Measurements from ENCODE around the gene HNRNPA3. TPM values are rescaled to one million over a fixed set of nuclear protein-coding genes. Genes with fewer than 3 reads are reported as not detected.
A peak's percentile ranks its signal among the peaks of the same experiment; 100 is the strongest.

The HNRNPA3 gene
- total and polyA plus RNA-seq, 10 of the 15 experiments (the other 5 are each of a cell fraction or from before 2014, with no cell fraction given): 40.4 to 343 (median 206) TPM

DNA sequence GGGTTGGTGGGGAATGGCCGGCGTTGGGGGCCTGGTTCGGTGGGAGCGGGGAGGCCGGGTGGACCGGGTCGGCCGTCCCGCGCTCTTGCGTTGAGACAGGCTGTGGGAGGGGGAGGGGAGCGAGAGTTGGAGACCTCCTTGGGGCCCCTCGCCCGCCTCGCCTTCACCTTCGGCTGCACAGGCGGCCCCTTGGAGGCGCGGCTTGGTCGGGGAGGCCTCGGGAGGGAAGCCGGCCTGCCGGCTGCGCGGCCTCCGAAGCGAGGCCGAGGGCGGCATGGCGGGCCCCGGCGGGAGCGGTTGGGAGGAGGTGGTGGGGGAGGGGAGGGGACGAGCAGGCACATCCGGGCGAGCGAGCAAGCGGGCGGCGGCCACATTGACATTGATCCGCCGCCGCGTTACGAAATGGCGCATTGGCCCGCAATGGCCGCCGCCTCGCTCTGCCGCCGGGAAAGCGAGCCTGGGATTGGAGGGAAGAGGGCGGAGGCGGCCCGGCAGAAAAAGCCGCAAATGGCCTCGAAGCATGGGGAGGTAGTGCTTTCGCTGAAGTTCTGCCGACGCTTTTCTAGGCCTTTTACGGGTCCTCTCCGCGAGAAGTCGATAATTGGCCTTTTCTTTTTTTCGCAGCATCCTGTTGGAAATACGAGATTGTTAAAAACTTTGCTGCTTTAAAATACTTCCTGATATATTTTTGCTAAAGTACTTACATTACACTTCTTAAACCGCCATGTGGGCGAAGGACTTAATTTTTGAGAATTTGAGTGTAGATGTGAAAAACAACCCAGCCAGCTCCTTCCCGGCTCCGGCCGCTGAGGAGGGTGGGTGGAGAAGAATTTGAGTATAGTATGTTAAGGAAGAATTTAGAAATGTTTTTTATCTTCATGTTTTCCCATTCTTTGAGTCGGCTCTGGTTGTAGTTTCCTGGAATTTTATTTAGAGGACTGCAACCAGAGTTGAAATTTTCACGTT lies 580 bp downstream of the HNRNPA3 start (continued):
- TF ChIP-seq CHD1 (IDR thresholded peaks at IDR 0.05; ENCODE audit: low read depth, low read length) (peak; percentile 82; the same call in 1 of the 2 replicates), RELA (IDR thresholded peaks at IDR 0.05; ENCODE audit: borderline replicate concordance, partially characterized antibody) (no peak), NFYB (IDR thresholded peaks at IDR 0.05; ENCODE audit: insufficient read depth, low read depth, low read length) (0 out of 2 replicates have a peak, but pooled peaks have one; percentile 15), ESRRA (IDR thresholded peaks at IDR 0.05; ENCODE audit: low read length) (no peak), NFYA (IDR thresholded peaks at IDR 0.05; ENCODE audit: borderline replicate concordance, low read depth, low read length) (no peak), CREB1 (IDR thresholded peaks at IDR 0.05; ENCODE audit: low read depth) (peak; percentile 70; the same call in 1 of the 2 replicates), JUNB (IDR thresholded peaks at IDR 0.05) (no peak), CHD4 (IDR thresholded peaks at IDR 0.05) (no peak), ZNF622 (IDR thresholded peaks at IDR 0.05) (no peak), WRNIP1 (IDR thresholded peaks at IDR 0.05; ENCODE audit: borderline replicate concordance, low read depth, low read length) (no peak), CEBPB (IDR thresholded peaks at IDR 0.05; ENCODE audit: borderline replicate concordance in 1 of 2, low read depth in 2 of 2, low read length in 2 of 2) (no peak)
- TF ChIP-seq, protein P1, sequence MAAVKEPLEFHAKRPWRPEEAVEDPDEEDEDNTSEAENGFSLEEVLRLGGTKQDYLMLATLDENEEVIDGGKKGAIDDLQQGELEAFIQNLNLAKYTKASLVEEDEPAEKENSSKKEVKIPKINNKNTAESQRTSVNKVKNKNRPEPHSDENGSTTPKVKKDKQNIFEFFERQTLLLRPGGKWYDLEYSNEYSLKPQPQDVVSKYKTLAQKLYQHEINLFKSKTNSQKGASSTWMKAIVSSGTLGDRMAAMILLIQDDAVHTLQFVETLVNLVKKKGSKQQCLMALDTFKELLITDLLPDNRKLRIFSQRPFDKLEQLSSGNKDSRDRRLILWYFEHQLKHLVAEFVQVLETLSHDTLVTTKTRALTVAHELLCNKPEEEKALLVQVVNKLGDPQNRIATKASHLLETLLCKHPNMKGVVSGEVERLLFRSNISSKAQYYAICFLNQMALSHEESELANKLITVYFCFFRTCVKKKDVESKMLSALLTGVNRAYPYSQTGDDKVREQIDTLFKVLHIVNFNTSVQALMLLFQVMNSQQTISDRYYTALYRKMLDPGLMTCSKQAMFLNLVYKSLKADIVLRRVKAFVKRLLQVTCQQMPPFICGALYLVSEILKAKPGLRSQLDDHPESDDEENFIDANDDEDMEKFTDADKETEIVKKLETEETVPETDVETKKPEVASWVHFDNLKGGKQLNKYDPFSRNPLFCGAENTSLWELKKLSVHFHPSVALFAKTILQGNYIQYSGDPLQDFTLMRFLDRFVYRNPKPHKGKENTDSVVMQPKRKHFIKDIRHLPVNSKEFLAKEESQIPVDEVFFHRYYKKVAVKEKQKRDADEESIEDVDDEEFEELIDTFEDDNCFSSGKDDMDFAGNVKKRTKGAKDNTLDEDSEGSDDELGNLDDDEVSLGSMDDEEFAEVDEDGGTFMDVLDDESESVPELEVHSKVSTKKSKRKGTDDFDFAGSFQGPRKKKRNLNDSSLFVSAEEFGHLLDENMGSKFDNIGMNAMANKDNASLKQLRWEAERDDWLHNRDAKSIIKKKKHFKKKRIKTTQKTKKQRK (IDR thresholded peaks at IDR 0.05; ENCODE audit: low read depth, low read length): no peak
- TF ChIP-seq, protein P2, sequence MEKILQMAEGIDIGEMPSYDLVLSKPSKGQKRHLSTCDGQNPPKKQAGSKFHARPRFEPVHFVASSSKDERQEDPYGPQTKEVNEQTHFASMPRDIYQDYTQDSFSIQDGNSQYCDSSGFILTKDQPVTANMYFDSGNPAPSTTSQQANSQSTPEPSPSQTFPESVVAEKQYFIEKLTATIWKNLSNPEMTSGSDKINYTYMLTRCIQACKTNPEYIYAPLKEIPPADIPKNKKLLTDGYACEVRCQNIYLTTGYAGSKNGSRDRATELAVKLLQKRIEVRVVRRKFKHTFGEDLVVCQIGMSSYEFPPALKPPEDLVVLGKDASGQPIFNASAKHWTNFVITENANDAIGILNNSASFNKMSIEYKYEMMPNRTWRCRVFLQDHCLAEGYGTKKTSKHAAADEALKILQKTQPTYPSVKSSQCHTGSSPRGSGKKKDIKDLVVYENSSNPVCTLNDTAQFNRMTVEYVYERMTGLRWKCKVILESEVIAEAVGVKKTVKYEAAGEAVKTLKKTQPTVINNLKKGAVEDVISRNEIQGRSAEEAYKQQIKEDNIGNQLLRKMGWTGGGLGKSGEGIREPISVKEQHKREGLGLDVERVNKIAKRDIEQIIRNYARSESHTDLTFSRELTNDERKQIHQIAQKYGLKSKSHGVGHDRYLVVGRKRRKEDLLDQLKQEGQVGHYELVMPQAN (conservative IDR thresholded peaks at IDR 0.05): peak; percentile 74; the same call in 1 of the 2 replicates
- TF ChIP-seq, protein P3, sequence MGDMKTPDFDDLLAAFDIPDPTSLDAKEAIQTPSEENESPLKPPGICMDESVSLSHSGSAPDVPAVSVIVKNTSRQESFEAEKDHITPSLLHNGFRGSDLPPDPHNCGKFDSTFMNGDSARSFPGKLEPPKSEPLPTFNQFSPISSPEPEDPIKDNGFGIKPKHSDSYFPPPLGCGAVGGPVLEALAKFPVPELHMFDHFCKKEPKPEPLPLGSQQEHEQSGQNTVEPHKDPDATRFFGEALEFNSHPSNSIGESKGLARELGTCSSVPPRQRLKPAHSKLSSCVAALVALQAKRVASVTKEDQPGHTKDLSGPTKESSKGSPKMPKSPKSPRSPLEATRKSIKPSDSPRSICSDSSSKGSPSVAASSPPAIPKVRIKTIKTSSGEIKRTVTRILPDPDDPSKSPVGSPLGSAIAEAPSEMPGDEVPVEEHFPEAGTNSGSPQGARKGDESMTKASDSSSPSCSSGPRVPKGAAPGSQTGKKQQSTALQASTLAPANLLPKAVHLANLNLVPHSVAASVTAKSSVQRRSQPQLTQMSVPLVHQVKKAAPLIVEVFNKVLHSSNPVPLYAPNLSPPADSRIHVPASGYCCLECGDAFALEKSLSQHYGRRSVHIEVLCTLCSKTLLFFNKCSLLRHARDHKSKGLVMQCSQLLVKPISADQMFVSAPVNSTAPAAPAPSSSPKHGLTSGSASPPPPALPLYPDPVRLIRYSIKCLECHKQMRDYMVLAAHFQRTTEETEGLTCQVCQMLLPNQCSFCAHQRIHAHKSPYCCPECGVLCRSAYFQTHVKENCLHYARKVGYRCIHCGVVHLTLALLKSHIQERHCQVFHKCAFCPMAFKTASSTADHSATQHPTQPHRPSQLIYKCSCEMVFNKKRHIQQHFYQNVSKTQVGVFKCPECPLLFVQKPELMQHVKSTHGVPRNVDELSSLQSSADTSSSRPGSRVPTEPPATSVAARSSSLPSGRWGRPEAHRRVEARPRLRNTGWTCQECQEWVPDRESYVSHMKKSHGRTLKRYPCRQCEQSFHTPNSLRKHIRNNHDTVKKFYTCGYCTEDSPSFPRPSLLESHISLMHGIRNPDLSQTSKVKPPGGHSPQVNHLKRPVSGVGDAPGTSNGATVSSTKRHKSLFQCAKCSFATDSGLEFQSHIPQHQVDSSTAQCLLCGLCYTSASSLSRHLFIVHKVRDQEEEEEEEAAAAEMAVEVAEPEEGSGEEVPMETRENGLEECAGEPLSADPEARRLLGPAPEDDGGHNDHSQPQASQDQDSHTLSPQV (IDR thresholded peaks at IDR 0.05): peak; percentile 49; the same call in 1 of the 2 replicates
- TF ChIP-seq, protein P4, sequence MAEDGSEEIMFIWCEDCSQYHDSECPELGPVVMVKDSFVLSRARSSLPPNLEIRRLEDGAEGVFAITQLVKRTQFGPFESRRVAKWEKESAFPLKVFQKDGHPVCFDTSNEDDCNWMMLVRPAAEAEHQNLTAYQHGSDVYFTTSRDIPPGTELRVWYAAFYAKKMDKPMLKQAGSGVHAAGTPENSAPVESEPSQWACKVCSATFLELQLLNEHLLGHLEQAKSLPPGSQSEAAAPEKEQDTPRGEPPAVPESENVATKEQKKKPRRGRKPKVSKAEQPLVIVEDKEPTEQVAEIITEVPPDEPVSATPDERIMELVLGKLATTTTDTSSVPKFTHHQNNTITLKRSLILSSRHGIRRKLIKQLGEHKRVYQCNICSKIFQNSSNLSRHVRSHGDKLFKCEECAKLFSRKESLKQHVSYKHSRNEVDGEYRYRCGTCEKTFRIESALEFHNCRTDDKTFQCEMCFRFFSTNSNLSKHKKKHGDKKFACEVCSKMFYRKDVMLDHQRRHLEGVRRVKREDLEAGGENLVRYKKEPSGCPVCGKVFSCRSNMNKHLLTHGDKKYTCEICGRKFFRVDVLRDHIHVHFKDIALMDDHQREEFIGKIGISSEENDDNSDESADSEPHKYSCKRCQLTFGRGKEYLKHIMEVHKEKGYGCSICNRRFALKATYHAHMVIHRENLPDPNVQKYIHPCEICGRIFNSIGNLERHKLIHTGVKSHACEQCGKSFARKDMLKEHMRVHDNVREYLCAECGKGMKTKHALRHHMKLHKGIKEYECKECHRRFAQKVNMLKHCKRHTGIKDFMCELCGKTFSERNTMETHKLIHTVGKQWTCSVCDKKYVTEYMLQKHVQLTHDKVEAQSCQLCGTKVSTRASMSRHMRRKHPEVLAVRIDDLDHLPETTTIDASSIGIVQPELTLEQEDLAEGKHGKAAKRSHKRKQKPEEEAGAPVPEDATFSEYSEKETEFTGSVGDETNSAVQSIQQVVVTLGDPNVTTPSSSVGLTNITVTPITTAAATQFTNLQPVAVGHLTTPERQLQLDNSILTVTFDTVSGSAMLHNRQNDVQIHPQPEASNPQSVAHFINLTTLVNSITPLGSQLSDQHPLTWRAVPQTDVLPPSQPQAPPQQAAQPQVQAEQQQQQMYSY (CRISPR knock-in tag; IDR thresholded peaks at IDR 0.05): no peak
